GM10266 (cell line): ENCODE data around the gene TRMT112.

ENCODE experiments used
- DNase-seq: peaks from one replicate; pipeline ENCODE4 v3.0.0; 2012; ENCODE audit errors: extremely low spot score
- CTCF ChIP-seq: IDR thresholded peaks from 2 replicates; pipeline ENCODE4 v1.5.1; 2012; ENCODE audit warnings: mild to moderate bottlenecking, low read depth; ENCODE audit not compliant: control insufficient read depth, insufficient read depth; ENCODE audit errors: missing control alignments

TRMT112 gene

GRCh38 chr11:64341851-64342791, 24.8 kb upstream of the TRMT112 start:
- TF ChIP-seq CTCF = peak; percentile 40

GRCh38 chr11:64341429-64341828, 24.1 kb upstream of the TRMT112 start:
- TF ChIP-seq CTCF = no peak
- DNase-seq = no peak

More at GRCh38 chr11:64341851-64342791, 24.8 kb upstream of the TRMT112 start:
- DNase-seq = peak; percentile 97

DNA sequence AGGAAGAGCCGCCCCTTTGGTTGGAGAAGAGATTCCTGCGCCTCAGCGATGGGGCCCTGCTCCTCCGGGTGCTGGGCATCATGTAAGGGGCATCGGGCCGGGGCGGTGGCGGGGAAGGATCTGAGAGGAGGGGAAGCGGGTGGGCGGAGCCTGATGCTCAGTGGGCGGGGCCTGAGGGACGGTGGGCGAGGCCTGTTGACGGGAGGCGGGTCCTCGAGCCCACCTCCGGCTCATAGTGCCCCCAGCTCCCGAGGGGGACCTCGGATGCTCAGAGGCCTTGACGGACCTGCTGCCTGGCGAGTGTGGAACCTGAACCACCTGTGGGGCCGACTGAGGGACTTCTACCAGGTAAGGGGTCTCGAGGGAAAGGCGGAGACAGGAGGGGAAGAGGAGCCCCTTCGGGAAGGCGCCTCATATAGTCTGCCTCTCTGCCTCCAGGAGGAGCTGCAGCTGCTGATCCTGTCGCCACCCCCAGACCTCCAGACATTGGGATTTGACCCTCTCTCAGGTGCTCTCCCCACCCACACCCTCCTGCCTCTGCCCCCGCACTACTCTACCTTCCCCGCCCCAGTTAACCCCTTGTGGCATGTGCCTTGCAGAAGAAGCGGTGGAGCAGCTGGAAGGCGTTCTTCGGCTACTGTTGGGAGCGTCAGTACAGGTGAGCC, 23.4 kb upstream of the TRMT112 start:
- DNase-seq = peak; percentile 86
- TF ChIP-seq CTCF = peak; percentile 17

GRCh38 chr11:64339754-64340408, 22.5 kb upstream of the TRMT112 start, which contains the start of gene CCDC88B:
Gene CCDC88B (plus strand): TSS chr11:64340204. CDS start chr11:64340267, 63 bp downstream.
- no peak for TF ChIP-seq CTCF
- DNase-seq = peak; percentile 89

- no peak for TF ChIP-seq CTCF
- no peak for DNase-seq
These were observed 21.9 kb upstream of the TRMT112 start for GRCh38 chr11:64339286-64339685.

- no peak for DNase-seq
- no peak for TF ChIP-seq CTCF
These were observed 21.4 kb upstream of the TRMT112 start for GRCh38 chr11:64338716-64339115.
